Retinal pigment epithelial cell (primary cell): ENCODE results near the gene KRTAP4-9.
"Not testable (repeated sequence)": the region's sequence is repeated elsewhere in the genome, so short reads cannot be mapped to it uniquely, and the experiment has no call there.

ENCODE experiments used
- DNase-seq: peaks from one replicate; pipeline ENCODE4 v3.0.0-alpha.2; 2010; ENCODE audit warnings: low read depth
- H3K4me3 ChIP-seq: 2 replicates; pipeline ENCODE4 v1.5.1; 2011; ENCODE audit warnings: mild to moderate bottlenecking, low read length, control low read depth, moderate library complexity
- TF ChIP-seq, protein P1 (sequence below): conservative IDR thresholded peaks from 2 replicates; pipeline ENCODE4 v1.5.1; 2011; ENCODE audit warnings: low read depth, low read length, control low read depth, inconsistent platforms

Gene KRTAP4-9

DNA sequence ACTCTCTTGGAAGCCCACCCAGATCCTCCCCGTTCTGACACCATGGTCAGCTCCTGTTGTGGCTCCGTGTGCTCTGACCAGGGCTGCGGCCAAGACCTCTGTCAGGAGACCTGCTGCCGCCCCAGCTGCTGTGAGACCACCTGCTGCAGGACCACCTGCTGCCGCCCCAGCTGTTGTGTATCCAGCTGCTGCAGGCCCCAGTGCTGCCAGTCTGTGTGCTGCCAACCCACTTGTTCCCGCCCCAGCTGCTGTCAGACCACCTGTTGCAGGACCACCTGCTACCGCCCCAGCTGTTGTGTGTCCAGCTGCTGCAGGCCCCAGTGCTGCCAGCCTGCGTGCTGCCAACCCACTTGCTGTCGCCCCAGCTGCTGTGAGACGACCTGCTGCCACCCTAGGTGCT, at the start of gene KRTAP4-9:
KRTAP4-9 (plus strand) TSS at position 43 of the 400 bp plus-strand sequence; CDS start at position 43, 0 bp downstream.
- not testable (repeated sequence) for H3K4me3 ChIP-seq

GRCh38 chr17:41057547-41057946, 47.6 kb upstream of the KRTAP4-9 start:
- no peak for DNase-seq
- no peak overlapping the region for H3K4me3 ChIP-seq
- TF ChIP-seq, protein P1, sequence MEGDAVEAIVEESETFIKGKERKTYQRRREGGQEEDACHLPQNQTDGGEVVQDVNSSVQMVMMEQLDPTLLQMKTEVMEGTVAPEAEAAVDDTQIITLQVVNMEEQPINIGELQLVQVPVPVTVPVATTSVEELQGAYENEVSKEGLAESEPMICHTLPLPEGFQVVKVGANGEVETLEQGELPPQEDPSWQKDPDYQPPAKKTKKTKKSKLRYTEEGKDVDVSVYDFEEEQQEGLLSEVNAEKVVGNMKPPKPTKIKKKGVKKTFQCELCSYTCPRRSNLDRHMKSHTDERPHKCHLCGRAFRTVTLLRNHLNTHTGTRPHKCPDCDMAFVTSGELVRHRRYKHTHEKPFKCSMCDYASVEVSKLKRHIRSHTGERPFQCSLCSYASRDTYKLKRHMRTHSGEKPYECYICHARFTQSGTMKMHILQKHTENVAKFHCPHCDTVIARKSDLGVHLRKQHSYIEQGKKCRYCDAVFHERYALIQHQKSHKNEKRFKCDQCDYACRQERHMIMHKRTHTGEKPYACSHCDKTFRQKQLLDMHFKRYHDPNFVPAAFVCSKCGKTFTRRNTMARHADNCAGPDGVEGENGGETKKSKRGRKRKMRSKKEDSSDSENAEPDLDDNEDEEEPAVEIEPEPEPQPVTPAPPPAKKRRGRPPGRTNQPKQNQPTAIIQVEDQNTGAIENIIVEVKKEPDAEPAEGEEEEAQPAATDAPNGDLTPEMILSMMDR: no peak

More for the DNA sequence above, at the start of gene KRTAP4-9:
- not testable (repeated sequence) for DNase-seq

- DNase-seq: no peak
Observed at GRCh38 chr17:41058741-41059140, 46.4 kb upstream of the KRTAP4-9 start.

GRCh38 chr17:41059276-41060051, 45.7 kb upstream of the KRTAP4-9 start:
- peak; percentile 58 for DNase-seq
- H3K4me3 ChIP-seq: not testable (repeated sequence)

More at GRCh38 chr17:41058741-41059140, 46.4 kb upstream of the KRTAP4-9 start:
- TF ChIP-seq, protein P1: no peak
- no peak overlapping the region for H3K4me3 ChIP-seq

GRCh38 chr17:41060052-41060604, 45.1 kb upstream of the KRTAP4-9 start, which contains the start of gene KRTAP2-3:
Gene KRTAP2-3, minus strand, starts transcription at chr17:41060114. Its CDS starts 64 bp downstream, at chr17:41060050.
- TF ChIP-seq, protein P1: no peak
- H3K4me3 ChIP-seq: no peak within 1 kb of the TSS
- DNase-seq: peak; percentile 85

DNA sequence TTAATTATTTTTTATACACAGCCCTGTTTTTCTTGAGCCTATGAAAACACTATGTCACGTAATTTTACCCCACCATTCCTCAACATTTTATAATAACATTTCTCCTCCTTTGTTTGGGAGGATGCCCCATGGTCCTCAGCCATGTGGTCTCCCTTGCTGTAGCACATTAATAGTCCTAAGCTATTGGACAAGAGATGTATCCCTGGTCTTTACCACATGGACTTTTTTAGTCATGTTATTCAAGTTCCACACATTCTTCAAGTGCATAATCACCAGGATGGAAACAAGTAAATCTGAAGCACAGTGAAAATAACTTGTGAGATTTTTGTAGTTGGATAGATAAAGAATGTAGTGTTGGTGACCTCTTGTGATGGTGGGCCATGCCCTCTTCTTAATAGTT, 43.2 kb upstream of the KRTAP4-9 start:
- TF ChIP-seq, protein P1: no peak
- no peak overlapping the region for H3K4me3 ChIP-seq
- peak; percentile 87 for DNase-seq

DNA sequence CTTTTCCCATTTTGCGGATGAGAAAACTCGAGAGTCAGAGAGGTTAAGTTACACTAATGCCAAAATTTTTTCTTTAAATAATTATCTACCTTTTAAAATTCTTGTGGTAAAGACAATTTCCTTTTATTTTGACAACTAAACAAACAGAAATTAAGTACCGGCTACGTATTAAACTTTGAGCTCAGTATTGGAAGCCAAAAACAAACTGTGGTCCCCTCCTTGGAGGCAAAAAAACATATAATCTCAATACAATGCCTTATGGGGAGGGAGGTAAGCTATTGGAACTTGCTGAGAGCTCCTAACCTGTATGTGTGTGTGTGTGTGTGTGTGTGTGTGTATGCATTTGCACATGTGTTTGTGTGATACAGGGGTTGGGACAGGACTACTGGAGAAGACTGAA, 41.7 kb upstream of the KRTAP4-9 start:
- no peak overlapping the region for H3K4me3 ChIP-seq
- DNase-seq: no peak
- TF ChIP-seq, protein P1: no peak

DNA sequence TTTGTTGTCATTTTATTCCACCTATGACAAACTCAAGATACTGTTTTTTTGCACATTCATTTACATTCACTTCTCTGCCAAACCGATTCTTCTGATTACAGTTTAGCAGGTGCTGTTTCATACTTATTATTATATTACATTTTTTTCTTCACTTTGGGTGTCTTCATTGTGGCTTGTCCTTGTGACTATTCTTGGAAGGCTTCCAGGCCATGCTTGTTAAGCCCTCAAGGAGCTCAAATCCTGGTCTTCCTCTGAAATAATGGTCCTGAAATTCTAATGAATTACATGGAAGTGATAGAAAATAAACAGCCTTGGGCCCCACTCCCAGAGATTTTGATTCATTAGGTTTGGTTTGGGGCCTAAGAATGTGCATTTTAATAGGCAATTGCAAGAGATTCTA, 40.9 kb upstream of the KRTAP4-9 start:
- no peak for DNase-seq
- H3K4me3 ChIP-seq: no peak overlapping the region
- TF ChIP-seq, protein P1: no peak

DNA sequence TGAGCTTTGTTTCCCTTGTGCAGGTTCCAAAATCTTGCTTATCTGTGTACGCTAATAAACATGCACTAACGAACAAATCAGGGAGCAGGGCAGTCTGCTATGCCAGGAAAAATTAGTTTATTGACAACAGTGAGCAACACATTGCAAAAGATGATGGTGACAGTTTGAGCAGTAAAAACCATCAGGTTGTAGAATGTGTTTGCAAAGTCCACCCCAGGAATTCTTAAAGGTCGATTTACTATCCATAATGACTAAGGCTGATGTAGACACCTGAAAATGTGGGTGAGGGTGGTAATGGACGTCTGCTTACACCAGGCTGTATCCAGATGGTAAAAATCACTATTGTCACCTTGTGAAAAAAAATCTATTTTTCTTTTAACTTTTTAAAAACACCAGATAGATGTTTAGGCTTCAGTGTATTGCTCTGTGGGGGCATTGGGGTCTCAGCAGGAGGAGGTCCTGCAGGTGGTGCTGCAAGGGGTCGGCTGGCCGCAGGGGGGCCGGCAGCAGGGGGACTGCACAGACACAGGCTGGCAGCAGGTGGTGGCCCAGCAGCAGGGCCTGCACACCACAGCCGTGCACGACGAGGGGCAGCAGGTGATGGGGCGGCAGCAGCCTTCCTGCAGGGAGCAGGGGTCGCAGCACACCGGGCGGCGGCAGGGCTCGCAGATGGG, 40.0 kb upstream of the KRTAP4-9 start:
- H3K4me3 ChIP-seq: not testable (repeated sequence)

More for the DNA sequence above, 40.0 kb upstream of the KRTAP4-9 start:
- not testable (repeated sequence) for DNase-seq
